Tibial artery (tissue), 4 donors: Measurements from ENCODE around the gene CILP2.

Source experiments
- DNase-seq, 2 donors: peaks; one replicate each; pipeline ENCODE4 v3.0.0-alpha.2; 2019
- H3K27ac ChIP-seq, 2 donors: fragments of 200-600 bp; sonication (generic) in 1 of 2; 1 replicate in 1 of 2; 2 replicates in 1 of 2; pipeline ENCODE4 v1.5.1; 2018 to 2019; ENCODE audit warnings: mild to moderate bottlenecking in 1 of 2
- H3K27me3 ChIP-seq, 2 donors: fragments of 200-600 bp; sonication (generic) in 1 of 2; one replicate each; pipeline versions ENCODE4 v1.5.1 to v1.6.0; 2016 to 2019
- H3K36me3 ChIP-seq, 3 donors: fragments of 200-600 bp; sonication (generic) in 2 of 3; one replicate each; pipeline ENCODE4 v1.5.1; 2016 to 2019; ENCODE audit warnings: mild to moderate bottlenecking in 2 of 3
- H3K4me1 ChIP-seq, 4 donors: fragments of 200-600 bp; sonication (generic) in 2 of 4; 1 replicate in 3 of 4; 2 replicates in 1 of 4; pipeline ENCODE4 v1.5.1; 2016 to 2019
- H3K4me3 ChIP-seq, 2 donors: fragments of 200-600 bp; sonication (generic) in 1 of 2; 1 replicate in 1 of 2; 2 replicates in 1 of 2; pipeline ENCODE4 v1.5.1; 2018 to 2019; ENCODE audit warnings: mild to moderate bottlenecking in 2 of 2
- H3K9me3 ChIP-seq, 3 donors: fragments of 200-600 bp; sonication (generic) in 1 of 3; one replicate each; pipeline ENCODE4 v1.5.1; 2016 to 2019
- CTCF ChIP-seq, 2 experiments: fragments of 200-600 bp in 1 of 2; fragments of 450-650 bp in 1 of 2; IDR thresholded peaks; one replicate each; pipeline ENCODE4 v1.5.1; 2017 to 2019; ENCODE audit warnings: antibody characterized with exemption in 2 of 2, mild to moderate bottlenecking in 1 of 2, moderate library complexity in 1 of 2
- intact Hi-C: fragments of 100-400 bp; cut with DNase I; formaldehyde crosslinking; loops from one replicate; pipeline ENCODE4 v1.15.0; 2023; ENCODE audit warnings: low total_unique reads

CILP2 gene

DNA sequence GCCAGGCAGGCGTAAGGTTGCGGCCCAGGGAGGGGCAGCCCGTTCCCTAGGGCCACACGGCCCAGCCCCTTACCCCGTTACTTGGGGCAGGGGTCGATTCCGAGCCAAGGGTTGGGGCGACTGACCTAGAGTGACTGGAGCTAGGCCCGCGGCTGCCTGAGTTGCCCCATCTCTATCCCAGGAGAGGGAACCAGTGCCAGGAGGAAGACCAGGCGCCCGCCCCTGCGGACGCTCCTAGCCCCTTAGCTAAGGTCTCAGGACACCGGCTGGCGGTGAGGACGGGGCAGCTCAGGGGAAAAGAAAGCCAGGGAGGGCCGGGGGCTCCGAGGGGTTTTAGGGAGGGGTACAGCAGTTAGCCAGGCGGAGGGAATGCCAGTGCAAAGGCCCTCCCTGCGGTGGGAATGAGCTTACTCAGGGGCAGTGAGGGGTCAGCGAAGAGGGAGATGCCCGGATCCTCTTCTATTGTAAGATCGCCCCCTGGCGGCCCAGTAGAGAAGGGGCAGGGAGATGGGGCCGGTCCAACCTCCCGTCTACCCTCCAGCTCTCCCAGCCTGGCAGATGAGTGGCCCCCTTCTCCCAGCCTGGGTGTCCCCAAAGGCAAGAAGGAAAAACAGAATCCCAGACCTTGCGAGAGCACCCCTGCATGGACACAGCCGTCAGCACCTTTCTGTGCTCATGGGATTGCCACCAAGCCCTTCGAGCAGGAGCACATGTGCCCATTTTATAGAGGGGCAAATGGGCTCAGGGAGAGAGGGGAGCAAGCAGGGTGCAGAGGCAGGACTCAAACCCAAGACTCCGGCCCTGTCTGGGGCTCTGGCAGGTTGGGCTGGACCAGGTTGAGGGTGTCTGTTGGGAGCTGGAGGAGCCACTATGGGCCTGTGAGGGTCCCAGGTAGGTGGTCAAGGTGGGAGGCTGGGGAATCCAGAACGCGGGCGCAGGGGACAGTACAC is 16.3 kb downstream of the CILP2 start:
- H3K27ac ChIP-seq, result no peak overlapping the region
- no peaks in the 10 kb centered on the region for H3K9me3 ChIP-seq
- intact Hi-C loops, result no loop called here
- TF ChIP-seq CTCF (IDR thresholded peaks at IDR 0.05), result peak; percentile 52 to 60
- H3K36me3 ChIP-seq, result no peaks in the 10 kb centered on the region
- H3K4me1 ChIP-seq, result no peaks in the 10 kb centered on the region
- DNase-seq, result peak in 1 of 2 donors; percentile 68
- no peak overlapping the region for H3K4me3 ChIP-seq
- H3K27me3 ChIP-seq, result peaks cover 0 to 34% of the 10 kb centered on the region in 2 donors

GRCh38 chr19:19558055-19558454 is 20.0 kb downstream of the CILP2 start:
- intact Hi-C loops, result no loop called here
- TF ChIP-seq CTCF (IDR thresholded peaks at IDR 0.05), result no peak
- no peak overlapping the region for H3K4me3 ChIP-seq
- H3K27ac ChIP-seq, result no peak overlapping the region
- no peaks in the 10 kb centered on the region for H3K4me1 ChIP-seq
- H3K36me3 ChIP-seq, result no peaks in the 10 kb centered on the region
- H3K9me3 ChIP-seq, result no peaks in the 10 kb centered on the region
- no peak for DNase-seq
- peaks cover 0 to 14% of the 10 kb centered on the region in 2 donors for H3K27me3 ChIP-seq

GRCh38 chr19:19558636-19559035 is 20.6 kb downstream of the CILP2 start:
- DNase-seq, result no peak
- Histone ChIP-seq H3K9me3 (no peaks in the 10 kb centered on the region), H3K4me1 (no peaks in the 10 kb centered on the region), H3K4me3 (no peak overlapping the region), H3K36me3 (no peaks in the 10 kb centered on the region), H3K27ac (no peak overlapping the region), H3K27me3 (peaks cover 0 to 14% of the 10 kb centered on the region in 2 donors)
- intact Hi-C loops, result no loop called here
- TF ChIP-seq CTCF (IDR thresholded peaks at IDR 0.05), result no peak

DNA sequence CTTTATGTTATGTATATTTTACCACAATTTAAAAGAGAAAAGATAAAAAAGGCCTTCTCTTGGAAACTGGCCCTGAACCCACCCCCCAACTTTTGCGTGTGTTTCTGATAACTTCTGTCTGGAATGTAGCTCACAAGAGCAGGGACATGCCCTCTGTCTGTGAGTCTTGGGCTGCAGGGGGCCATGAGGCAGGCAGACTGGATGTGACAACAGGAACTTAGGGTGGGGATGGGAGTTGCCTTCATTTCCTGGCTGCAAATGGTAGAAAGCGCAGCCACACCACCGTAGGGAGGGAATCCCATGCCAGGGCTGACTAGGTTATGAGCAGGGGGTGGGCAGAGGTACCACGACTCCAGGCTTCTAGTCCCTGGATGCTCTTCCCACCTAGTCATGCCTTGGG is 21.9 kb downstream of the CILP2 start:
- TF ChIP-seq CTCF (IDR thresholded peaks at IDR 0.05), result no peak
- no peak for DNase-seq
- Histone ChIP-seq H3K9me3 (no peaks in the 10 kb centered on the region), H3K36me3 (no peaks in the 10 kb centered on the region), H3K4me3 (no peak overlapping the region), H3K27me3 (peaks cover 0 to 3% of the 10 kb centered on the region in 2 donors), H3K4me1 (no peaks in the 10 kb centered on the region), H3K27ac (no peak overlapping the region)
- intact Hi-C loops, result no loop called here

- no peak for TF ChIP-seq CTCF (IDR thresholded peaks at IDR 0.05)
- Histone ChIP-seq H3K36me3 (no peaks in the 10 kb centered on the region), H3K9me3 (no peaks in the 10 kb centered on the region), H3K27me3 (no peaks in the 10 kb centered on the region), H3K27ac (no peak overlapping the region), H3K4me3 (no peak overlapping the region), H3K4me1 (no peaks in the 10 kb centered on the region)
- intact Hi-C loops, result no loop called here
- DNase-seq, result no peak
These were observed 24.0 kb downstream of the CILP2 start for GRCh38 chr19:19561946-19562664.
